Gastrocnemius medialis (tissue), 4 donors: ENCODE measurements around the gene TEX52. TPM values are rescaled to one million over a fixed set of nuclear protein-coding genes. Genes with fewer than 3 reads are reported as not detected.
"Not testable (repeated sequence)": the region's sequence is repeated elsewhere in the genome, so short reads cannot be mapped to it uniquely, and the experiment has no call there.

Experiments
- ATAC-seq, 2 donors: fragments of 150-250 bp; one replicate each; pipeline ENCODE4 v1.9.1; 2016
- DNase-seq, 2 donors: peaks; one replicate each; pipeline ENCODE4 v3.0.0-alpha.2; 2019
- H3K27ac ChIP-seq, 4 donors: fragments of 200-600 bp; sonication (generic); 1 replicate in 1 of 4; 2 replicates in 3 of 4; pipeline ENCODE4 v1.5.1; 2016 to 2018; ENCODE audit warnings: mild to moderate bottlenecking in 2 of 4, moderate library complexity in 1 of 4
- H3K27me3 ChIP-seq, 3 donors: fragments of 200-600 bp; sonication (generic) in 2 of 3; 1 replicate in 1 of 3; 2 replicates in 2 of 3; pipeline versions ENCODE4 v1.5.1 to v1.6.0; 2016 to 2019; ENCODE audit warnings: mild to moderate bottlenecking in 1 of 3, moderate library complexity in 1 of 3
- H3K36me3 ChIP-seq, 2 donors: fragments of 200-600 bp; sonication (generic) in 1 of 2; one replicate each; pipeline ENCODE4 v1.5.1; 2017 to 2018
- H3K4me1 ChIP-seq, 2 donors: fragments of 200-600 bp; sonication (generic) in 1 of 2; one replicate each; pipeline ENCODE4 v1.5.1; 2016 to 2017; ENCODE audit warnings: mild to moderate bottlenecking in 2 of 2
- H3K4me3 ChIP-seq, 4 donors: fragments of 200-600 bp; sonication (generic) in 3 of 4; 1 replicate in 1 of 4; 2 replicates in 3 of 4; pipeline ENCODE4 v1.5.1; 2016 to 2019; ENCODE audit warnings: mild to moderate bottlenecking in 2 of 4
- H3K9me3 ChIP-seq, 3 donors: fragments of 200-600 bp; sonication (generic) in 2 of 3; 1 replicate in 1 of 3; 2 replicates in 2 of 3; pipeline ENCODE4 v1.5.1; 2016 to 2019
- CTCF ChIP-seq, 5 experiments: fragments of 450-650 bp in 3 of 5; fragments of 200-600 bp in 2 of 5; sonication (generic) in 2 of 5; IDR thresholded peaks in 4 of 5; conservative IDR thresholded peaks in 1 of 5; 1 replicate in 4 of 5; 2 replicates in 1 of 5; pipeline ENCODE4 v1.5.1; 2016 to 2019; ENCODE audit warnings: antibody characterized with exemption in 5 of 5, mild to moderate bottlenecking in 3 of 5, moderate library complexity in 3 of 5
- POLR2A ChIP-seq, 2 donors: fragments of 450-650 bp; IDR thresholded peaks; one replicate each; pipeline ENCODE4 v1.6.1; 2017; ENCODE audit warnings: antibody characterized with exemption in 2 of 2, mild to moderate bottlenecking in 2 of 2, moderate library complexity in 2 of 2
- in situ Hi-C, 4 donors: fragments of 200-750 bp; cut with MboI; loops; one replicate each; pipeline versions ENCODE4 v1.15.0 to v1.8.0; 2017; ENCODE audit warnings: low sequenced_read_pairs in 4 of 4
- intact Hi-C: fragments of 100-400 bp; cut with DNase I; formaldehyde crosslinking; loops from one replicate; pipeline ENCODE4 v1.15.1; 2023; ENCODE audit warnings: low total_unique reads
- total RNA-seq, 4 donors: library from RNA; depleted of rRNA; stranded (reverse); fragments of >200 nt; gene quantifications; one replicate each; pipeline versions ENCODE4 v1.1.0 to v1.2.3, GENCODE V29; 2016

TEX52 gene
- total RNA-seq, 4 donors from 2014 or later = 0.68 TPM; not detected in 3

- no peaks in the 10 kb centered on the region for H3K9me3 ChIP-seq
- H3K4me3 ChIP-seq = peak within 1 kb of the TSS; percentile 75 to 95 (median 91)
- H3K27me3 ChIP-seq = no peaks in the 10 kb centered on the region
- no peaks in the 10 kb centered on the region for H3K36me3 ChIP-seq
- peak; percentile 95 to 96 for ATAC-seq
- peak in 4 of 5 experiments; percentile 17 to 34 (median 24) for TF ChIP-seq CTCF (IDR thresholded peaks at IDR 0.05 in 4 of 5, conservative IDR thresholded peaks at IDR 0.05 in 1 of 5)
- peak; percentile 39 to 46 for TF ChIP-seq POLR2A (IDR thresholded peaks at IDR 0.05)
- peak within 1 kb of the TSS; percentile 82 to 87 (median 86) for H3K27ac ChIP-seq
- DNase-seq = peak; percentile 84 to 87
- intact Hi-C loops = loop anchor here (1.0 kb wide), 1 partner anchor 13 kb away; the partner anchor contains the start of gene TULP3
- in situ Hi-C loops = loop anchor here in 1 of 4 donors (25.0 kb wide), 1 partner anchor 160 kb away; no protein-coding TSS in a partner anchor
- peaks cover 0 to 11% of the 10 kb centered on the region in 2 donors for H3K4me1 ChIP-seq
Measured at GRCh38 chr12:2877047-2877952, 20.5 kb upstream of the TEX52 start, which contains the start of the genes FOXM1 and RHNO1. Gene FOXM1 (minus strand): TSS chr12:2877174. CDS start chr12:2874478, 2,696 bp downstream. Gene RHNO1 (plus strand): TSS chr12:2877223. CDS start chr12:2885367, 8,144 bp downstream.

GRCh38 chr12:2876431-2877046 is 19.7 kb upstream of the TEX52 start:
- in situ Hi-C loops (loop anchor here in 1 of 4 donors (25.0 kb wide), 1 partner anchor 161 kb away; no protein-coding TSS in a partner anchor), intact Hi-C loops (loop anchor here (1.0 kb wide), 1 partner anchor 14 kb away; the partner anchor contains the start of gene TULP3)
- no peak for DNase-seq
- peak overlapping the region; percentile 75 to 95 (median 91) for H3K4me3 ChIP-seq
- H3K36me3 ChIP-seq = no peaks in the 10 kb centered on the region
- no peak for ATAC-seq
- H3K27ac ChIP-seq = peak overlapping the region in 3 of 4 donors; percentile 86 to 87 (median 87)
- no peaks in the 10 kb centered on the region for H3K9me3 ChIP-seq
- no peak for TF ChIP-seq POLR2A (IDR thresholded peaks at IDR 0.05)
- TF ChIP-seq CTCF (IDR thresholded peaks at IDR 0.05 in 4 of 5, conservative IDR thresholded peaks at IDR 0.05 in 1 of 5) = no peak
- peaks cover 0 to 11% of the 10 kb centered on the region in 2 donors for H3K4me1 ChIP-seq
- no peaks in the 10 kb centered on the region for H3K27me3 ChIP-seq

- in situ Hi-C loops, H3K36me3 ChIP-seq: not testable (repeated sequence)
Measured at GRCh38 chr12:2868986-2869632, 12.3 kb upstream of the TEX52 start.

GRCh38 chr12:2864198-2864597 is 7.4 kb upstream of the TEX52 start:
- Histone ChIP-seq H3K36me3 (no peaks in the 10 kb centered on the region), H3K9me3 (no peaks in the 10 kb centered on the region), H3K4me1 (peaks cover 2 to 3% of the 10 kb centered on the region in 2 donors), H3K4me3 (no peak overlapping the region), H3K27me3 (no peaks in the 10 kb centered on the region), H3K27ac (no peak overlapping the region)
- DNase-seq (no peak), ATAC-seq (no peak)
- in situ Hi-C loops = no loop called here
- no peak for TF ChIP-seq POLR2A (IDR thresholded peaks at IDR 0.05)
- TF ChIP-seq CTCF (IDR thresholded peaks at IDR 0.05 in 4 of 5, conservative IDR thresholded peaks at IDR 0.05 in 1 of 5) = no peak
- intact Hi-C loops = no loop called here

More at GRCh38 chr12:2868986-2869632, 12.3 kb upstream of the TEX52 start:
- H3K4me1 ChIP-seq, DNase-seq, H3K4me3 ChIP-seq, H3K9me3 ChIP-seq, H3K27ac ChIP-seq, intact Hi-C loops, ATAC-seq, H3K27me3 ChIP-seq: not testable (repeated sequence)

- intact Hi-C loops, H3K9me3 ChIP-seq, H3K36me3 ChIP-seq, ATAC-seq, H3K27me3 ChIP-seq, DNase-seq, in situ Hi-C loops, H3K4me3 ChIP-seq: not testable (repeated sequence)
- Histone ChIP-seq H3K4me1 (peaks cover 10 to 11% of the 10 kb centered on the region in 2 donors), H3K27ac (peak overlapping the region; percentile 39 to 68 (median 46))
Measured at GRCh38 chr12:2863402-2863801, 6.6 kb upstream of the TEX52 start.
